ENCODE data around the gene SARS2. TPM values are rescaled to one million over a fixed set of nuclear protein-coding genes. Genes with fewer than 3 reads are reported as not detected.

SARS2 gene
- total RNA-seq: 10 to 100 TPM; 15.5 to 20.3 (median 16.4) TPM
- polyA plus RNA-seq: 18.5 TPM
- long read RNA-seq, donor 1, transcript SARS2-201 (16 exons, 2,057 nt): major isoform, 44 of 55 reads
- long read RNA-seq, donor 1, partial matches to known transcripts: 2 of 55 reads
- long read RNA-seq, donor 1, other reads (novel, unspliced or antisense): 8 of 55 reads
- long read RNA-seq, donor 2, transcript SARS2-201 (16 exons, 2,057 nt): major isoform, 14 of 20 reads
- long read RNA-seq, donor 2, partial matches to known transcripts: 0 of 20 reads
- long read RNA-seq, donor 2, other reads (novel, unspliced or antisense): 5 of 20 reads
- long read RNA-seq, donor 3, transcript SARS2-201 (16 exons, 2,057 nt): major isoform, 84 of 123 reads
- long read RNA-seq, donor 3, partial matches to known transcripts: 12 of 123 reads
- long read RNA-seq, donor 3, other reads (novel, unspliced or antisense): 27 of 123 reads
- long read RNA-seq, donor 4, transcript SARS2-201 (16 exons, 2,057 nt): major isoform, 18 of 26 reads
- long read RNA-seq, donor 4, partial matches to known transcripts: 0 of 26 reads
- long read RNA-seq, donor 4, other reads (novel, unspliced or antisense): 7 of 26 reads

- DNase-seq (peak; percentile 92 to 97 (median 97)), ATAC-seq (peak; percentile 86 to 88)
- no peaks in the 10 kb centered on the region for H3K27me3 ChIP-seq (ENCODE audit: control insufficient read depth, insufficient read depth)
- H3K9me3 ChIP-seq (ENCODE audit: control insufficient read depth, low read length): no peaks in the 10 kb centered on the region
- peak within 1 kb of the TSS; percentile 87 for H3K4me3 ChIP-seq (ENCODE audit: low read length)
- WGBS: 3% methylated on average over 49 of the region's 49 CpGs
- intact Hi-C loops (cut with DNase I): loop anchor here in 2 of 4 donors (5.0 to 10.0 kb wide), 2 partner anchors 78 to 305 kb away; no protein-coding TSS in a partner anchor
- H3K27ac ChIP-seq (ENCODE audit: low read length): peak within 1 kb of the TSS; percentile 75
- H3K4me1 ChIP-seq (ENCODE audit: control insufficient read depth, insufficient read depth, low read length): no peaks in the 10 kb centered on the region
These were observed at the start of gene SARS2 for GRCh38 chr19:38929929-38930775. Gene SARS2 (minus strand): TSS chr19:38930763. CDS start chr19:38930736, 27 bp downstream.

- intact Hi-C loops (cut with DNase I): no loop called here
- Histone ChIP-seq H3K4me3 (ENCODE audit: low read length) (no peak overlapping the region), H3K27me3 (ENCODE audit: control insufficient read depth, insufficient read depth) (no peaks in the 10 kb centered on the region), H3K27ac (ENCODE audit: low read length) (no peak overlapping the region), H3K4me1 (ENCODE audit: control insufficient read depth, insufficient read depth, low read length) (no peaks in the 10 kb centered on the region), H3K9me3 (ENCODE audit: control insufficient read depth, low read length) (no peaks in the 10 kb centered on the region)
- ATAC-seq (no peak), DNase-seq (no peak)
- 65% methylated on average over 5 of the region's 5 CpGs for WGBS
These were observed 49.2 kb upstream of the SARS2 start for GRCh38 chr19:38979812-38980211.

- no peak overlapping the region for H3K4me3 ChIP-seq (ENCODE audit: low read length)
- no peaks in the 10 kb centered on the region for H3K4me1 ChIP-seq (ENCODE audit: control insufficient read depth, insufficient read depth, low read length)
- no peaks in the 10 kb centered on the region for H3K9me3 ChIP-seq (ENCODE audit: control insufficient read depth, low read length)
- intact Hi-C loops (cut with DNase I): no loop called here
- no peak for ATAC-seq
- no peak overlapping the region for H3K27ac ChIP-seq (ENCODE audit: low read length)
- 72% methylated on average over 3 of the region's 3 CpGs for WGBS
- DNase-seq: no peak
- no peaks in the 10 kb centered on the region for H3K27me3 ChIP-seq (ENCODE audit: control insufficient read depth, insufficient read depth)
These were observed 47.7 kb upstream of the SARS2 start for GRCh38 chr19:38978326-38978689.

GRCh38 chr19:38977445-38978325 lies 47.1 kb upstream of the SARS2 start:
- no peaks in the 10 kb centered on the region for H3K27me3 ChIP-seq (ENCODE audit: control insufficient read depth, insufficient read depth)
- WGBS: 83% methylated on average over 15 of the region's 15 CpGs
- H3K4me1 ChIP-seq (ENCODE audit: control insufficient read depth, insufficient read depth, low read length): no peaks in the 10 kb centered on the region
- DNase-seq (no peak), ATAC-seq (no peak)
- H3K9me3 ChIP-seq (ENCODE audit: control insufficient read depth, low read length): no peaks in the 10 kb centered on the region
- no peak overlapping the region for H3K27ac ChIP-seq (ENCODE audit: low read length)
- intact Hi-C loops (cut with DNase I): no loop called here
- H3K4me3 ChIP-seq (ENCODE audit: low read length): no peak overlapping the region

GRCh38 chr19:38975861-38976271 lies 45.3 kb upstream of the SARS2 start:
- WGBS: 3% methylated on average over 22 of the region's 22 CpGs
- ATAC-seq (peak; percentile 62 to 68), DNase-seq (no peak)
- H3K27me3 ChIP-seq (ENCODE audit: control insufficient read depth, insufficient read depth): no peaks in the 10 kb centered on the region
- peak overlapping the region; percentile 46 for H3K27ac ChIP-seq (ENCODE audit: low read length)
- H3K9me3 ChIP-seq (ENCODE audit: control insufficient read depth, low read length): no peaks in the 10 kb centered on the region
- H3K4me3 ChIP-seq (ENCODE audit: low read length): peak overlapping the region; percentile 83
- no peaks in the 10 kb centered on the region for H3K4me1 ChIP-seq (ENCODE audit: control insufficient read depth, insufficient read depth, low read length)
- intact Hi-C loops (cut with DNase I): no loop called here

- Histone ChIP-seq H3K27ac (ENCODE audit: low read length) (peak within 1 kb of the TSS; percentile 95), H3K4me3 (ENCODE audit: low read length) (peak within 1 kb of the TSS; percentile 83), H3K27me3 (ENCODE audit: control insufficient read depth, insufficient read depth) (no peaks in the 10 kb centered on the region), H3K4me1 (ENCODE audit: control insufficient read depth, insufficient read depth, low read length) (no peaks in the 10 kb centered on the region), H3K9me3 (ENCODE audit: control insufficient read depth, low read length) (no peaks in the 10 kb centered on the region)
- WGBS: 2% methylated on average over 61 of the region's 63 CpGs
- intact Hi-C loops (cut with DNase I): no loop called here
- peak; percentile 68 to 88 (median 88) for DNase-seq
- peak; percentile 93 for ATAC-seq
These were observed 44.8 kb upstream of the SARS2 start, which contains the start of gene FBXO17 for GRCh38 chr19:38975214-38975860. Gene FBXO17 (minus strand): TSS chr19:38975742. CDS start chr19:38950319, 25,423 bp downstream.

GRCh38 chr19:38974624-38975213 lies 44.2 kb upstream of the SARS2 start:
- no peaks in the 10 kb centered on the region for H3K4me1 ChIP-seq (ENCODE audit: control insufficient read depth, insufficient read depth, low read length)
- no peaks in the 10 kb centered on the region for H3K27me3 ChIP-seq (ENCODE audit: control insufficient read depth, insufficient read depth)
- no peaks in the 10 kb centered on the region for H3K9me3 ChIP-seq (ENCODE audit: control insufficient read depth, low read length)
- intact Hi-C loops (cut with DNase I): no loop called here
- WGBS: 29% methylated on average over 19 of the region's 19 CpGs
- peak overlapping the region; percentile 83 for H3K4me3 ChIP-seq (ENCODE audit: low read length)
- DNase-seq: no peak
- no peak for ATAC-seq
- H3K27ac ChIP-seq (ENCODE audit: low read length): peak overlapping the region; percentile 95

GRCh38 chr19:38971672-38972071 lies 41.1 kb upstream of the SARS2 start:
- no peak overlapping the region for H3K4me3 ChIP-seq (ENCODE audit: low read length)
- DNase-seq: no peak
- no peaks in the 10 kb centered on the region for H3K9me3 ChIP-seq (ENCODE audit: control insufficient read depth, low read length)
- no peak overlapping the region for H3K27ac ChIP-seq (ENCODE audit: low read length)
- no peaks in the 10 kb centered on the region for H3K27me3 ChIP-seq (ENCODE audit: control insufficient read depth, insufficient read depth)
- intact Hi-C loops (cut with DNase I): no loop called here
- H3K4me1 ChIP-seq (ENCODE audit: control insufficient read depth, insufficient read depth, low read length): no peaks in the 10 kb centered on the region
- no peak for ATAC-seq
- 85% methylated on average over 2 of the region's 2 CpGs for WGBS

GRCh38 chr19:38970664-38971532 lies 40.3 kb upstream of the SARS2 start:
- no peak overlapping the region for H3K27ac ChIP-seq (ENCODE audit: low read length)
- no peaks in the 10 kb centered on the region for H3K27me3 ChIP-seq (ENCODE audit: control insufficient read depth, insufficient read depth)
- DNase-seq (no peak), ATAC-seq (no peak)
- no peak overlapping the region for H3K4me3 ChIP-seq (ENCODE audit: low read length)
- no peaks in the 10 kb centered on the region for H3K9me3 ChIP-seq (ENCODE audit: control insufficient read depth, low read length)
- intact Hi-C loops (cut with DNase I): no loop called here
- H3K4me1 ChIP-seq (ENCODE audit: control insufficient read depth, insufficient read depth, low read length): no peaks in the 10 kb centered on the region
- WGBS: 79% methylated on average over 12 of the region's 12 CpGs

Measured in right cardiac atrium (tissue), 5 donors.